SK-N-SH (cell line): ENCODE measurements around the gene TNRC6B. TPM values are rescaled to one million over a fixed set of nuclear protein-coding genes. Genes with fewer than 3 reads are reported as not detected.

Experiments used
- CTCF ChIA-PET: fragments of 300-600, 350-600 bp; formaldehyde crosslinking; extraction: SDS; loops from one replicate; lab custom pipeline; 2021; lab: Yijun Ruan, JAX
- POLR2A ChIA-PET: fragments of 350-600 bp; sonication (Branson Sonifier 250); formaldehyde crosslinking; extraction: SDS; loops from one replicate; lab custom pipeline; 2020; ENCODE audit warnings: antibody characterized with exemption, inconsistent platforms; lab: Yijun Ruan, JAX
- DNase-seq: peaks from one replicate; pipeline ENCODE4 v3.0.0; 2012
- H2AFZ ChIP-seq: fragments of 200-600 bp; sonication (generic); 2 replicates; pipeline ENCODE4 v1.8.1; 2016; ENCODE audit warnings: antibody characterized with exemption, mild to moderate bottlenecking, low read depth
- H3F3A ChIP-seq: fragments of 200-600 bp; sonication (generic); replicated peaks from 2 replicates; pipeline ENCODE3; 2016; ENCODE audit warnings: antibody characterized with exemption, mild to moderate bottlenecking; ENCODE audit not compliant: insufficient read depth
- H3K27ac ChIP-seq, 2 experiments: fragments of 200-500 bp in 1 of 2; fragments of 200-600 bp in 1 of 2; sonication (Bioruptor generic) in 1 of 2; sonication (generic), shearing (Covaris generic) in 1 of 2; 2 replicates each; pipeline versions ENCODE4 v1.5.1 to v1.6.1; 2014 to 2016; ENCODE audit warnings: low read depth in 2 of 2, inconsistent platforms in 1 of 2, low read length in 1 of 2, mild to moderate bottlenecking in 1 of 2, mixed read lengths in 1 of 2
- H3K27me3 ChIP-seq: fragments of 200-600 bp; sonication (generic), shearing (Covaris generic); 2 replicates; pipeline ENCODE4 v1.6.1; 2016; ENCODE audit warnings: mixed run types; ENCODE audit not compliant: insufficient read depth
- H3K36me3 ChIP-seq, 2 experiments: fragments of 200-500 bp in 1 of 2; fragments of 200-600 bp in 1 of 2; sonication (Bioruptor generic) in 1 of 2; sonication (generic) in 1 of 2; replicated peaks in 1 of 2; 2 replicates each; pipeline versions ENCODE3 to v1.5.1; 2014 to 2016; ENCODE audit warnings: low read length in 1 of 2, mild to moderate bottlenecking in 1 of 2; ENCODE audit not compliant: insufficient read depth in 2 of 2, control insufficient read depth in 1 of 2
- H3K4me1 ChIP-seq, 2 experiments: fragments of 200-500 bp in 1 of 2; fragments of 200-600 bp in 1 of 2; sonication (Bioruptor generic) in 1 of 2; sonication (generic), shearing (Covaris generic) in 1 of 2; 2 replicates each; pipeline versions ENCODE4 v1.5.1 to v1.6.1; 2014 to 2016; ENCODE audit warnings: low read depth in 1 of 2, low read length in 1 of 2, mixed run types in 1 of 2; ENCODE audit not compliant: insufficient read depth in 2 of 2, control insufficient read depth in 1 of 2
- H3K4me2 ChIP-seq: fragments of 200-600 bp; sonication (generic), shearing (Covaris generic); 2 replicates; pipeline ENCODE4 v1.6.1; 2017; ENCODE audit warnings: mixed run types
- H3K4me3 ChIP-seq, 2 experiments: fragments of 200-500 bp in 1 of 2; fragments of 200-600 bp in 1 of 2; sonication (Bioruptor generic) in 1 of 2; sonication (generic), shearing (Covaris generic) in 1 of 2; 2 replicates each; pipeline versions ENCODE4 v1.5.1 to v1.8.1; 2014 to 2016; ENCODE audit warnings: low read depth in 2 of 2, inconsistent platforms in 1 of 2, low read length in 1 of 2, mild to moderate bottlenecking in 1 of 2, mixed read lengths in 1 of 2, moderate library complexity in 1 of 2
- H3K79me2 ChIP-seq: fragments of 200-600 bp; sonication (generic); 2 replicates; pipeline ENCODE4 v1.8.1; 2017; ENCODE audit warnings: mild to moderate bottlenecking; ENCODE audit not compliant: insufficient read depth
- H3K9ac ChIP-seq: fragments of 200-600 bp; sonication (generic); 2 replicates; pipeline ENCODE4 v1.6.1; 2017; ENCODE audit warnings: mixed run types
- H3K9me2 ChIP-seq: fragments of 200-600 bp; sonication (generic); 2 replicates; pipeline ENCODE4 v1.6.1; 2017; ENCODE audit warnings: mixed run types
- H3K9me3 ChIP-seq: fragments of 200-600 bp; sonication (generic); 2 replicates; pipeline ENCODE4 v1.6.1; 2017; ENCODE audit warnings: mixed run types, mild to moderate bottlenecking, moderate library complexity
- H4K20me1 ChIP-seq: fragments of 200-600 bp; sonication (generic); 2 replicates; pipeline ENCODE4 v1.6.1; 2017; ENCODE audit warnings: mild to moderate bottlenecking, mixed run types; ENCODE audit not compliant: insufficient read depth
- ELF1 ChIP-seq: IDR thresholded peaks from 2 replicates; pipeline ENCODE4 v1.4.0; 2012
- FOSL2 ChIP-seq: IDR thresholded peaks from 2 replicates; pipeline ENCODE4 v1.4.0; 2012; ENCODE audit warnings: low read depth, mild to moderate bottlenecking, moderate library complexity, borderline replicate concordance
- FOXJ3 ChIP-seq: sonication (generic); formaldehyde crosslinking; IDR thresholded peaks from 2 replicates; pipeline ENCODE4 v1.5.1; 2020; ENCODE audit warnings: mild to moderate bottlenecking, missing genetic modification reagents
- FOXM1 ChIP-seq: IDR thresholded peaks from 2 replicates; pipeline ENCODE4 v1.4.0; 2012; ENCODE audit warnings: low read depth, mild to moderate bottlenecking
- GABPA ChIP-seq: IDR thresholded peaks from 2 replicates; pipeline ENCODE4 v1.4.0; 2012; ENCODE audit warnings: low read depth, mild to moderate bottlenecking
- GATA2 ChIP-seq: sonication (generic); formaldehyde crosslinking; IDR thresholded peaks from 2 replicates; pipeline ENCODE4 v1.5.0; 2020; ENCODE audit warnings: mild to moderate bottlenecking, missing genetic modification reagents
- MEF2A ChIP-seq: IDR thresholded peaks from 2 replicates; pipeline ENCODE4 v1.4.0; 2012; ENCODE audit warnings: low read depth, borderline replicate concordance
- NRF1 ChIP-seq: IDR thresholded peaks from 2 replicates; pipeline ENCODE4 v1.6.1; 2012; ENCODE audit warnings: low read depth, mild to moderate bottlenecking, low read length
- RAD21 ChIP-seq: IDR thresholded peaks from 2 replicates; pipeline ENCODE4 v1.6.1; 2012; ENCODE audit warnings: mild to moderate bottlenecking, low read length
- RCOR1 ChIP-seq: fragments of 150-350 bp; IDR thresholded peaks from 2 replicates; pipeline ENCODE4 v1.6.1; 2017; ENCODE audit warnings: antibody characterized with exemption, low read length
- SIN3A ChIP-seq: IDR thresholded peaks from 2 replicates; pipeline ENCODE4 v1.6.1; 2012; ENCODE audit warnings: low read depth, mild to moderate bottlenecking, low read length, moderate library complexity, borderline replicate concordance
- SMC3 ChIP-seq: IDR thresholded peaks from 2 replicates; pipeline ENCODE4 v1.6.1; 2012; ENCODE audit warnings: low read depth, low read length, improper control_type of control experiment
- TAF1 ChIP-seq: IDR thresholded peaks from 2 replicates; pipeline ENCODE4 v1.6.1; 2012; ENCODE audit warnings: low read depth, mild to moderate bottlenecking, low read length, moderate library complexity, borderline replicate concordance
- TCF12 ChIP-seq: IDR thresholded peaks from 2 replicates; pipeline ENCODE4 v1.4.0; 2012
- YY1 ChIP-seq: IDR thresholded peaks from 2 replicates; pipeline ENCODE4 v1.4.0; 2012; ENCODE audit warnings: low read depth, mild to moderate bottlenecking
- WGBS: methylation state at CpG from one replicate; pipeline ENCODE4 v1.1.6; 2017; ENCODE audit warnings: low lambda C conversion rate; 5-methylcytosine and 5-hydroxymethylcytosine counted together
- polyA plus RNA-seq, 3 experiments: library from polyadenylated mRNA; depleted of rRNA; stranded (reverse); fragments of >200 nt; gene quantifications; 2 replicates each; pipeline ENCODE4 v1.2.3, GENCODE V29; 2012
- TF ChIP-seq, protein P1 (sequence below): IDR thresholded peaks from 2 replicates; pipeline ENCODE4 v1.6.1; 2012; ENCODE audit warnings: mild to moderate bottlenecking, low read depth, low read length, moderate library complexity
- TF ChIP-seq, protein P2 (sequence below): fragments of 200-600 bp; sonication (generic); IDR thresholded peaks from 2 replicates; pipeline ENCODE4 v1.6.1; 2017; ENCODE audit warnings: antibody characterized with exemption, mild to moderate bottlenecking, moderate library complexity
- TF ChIP-seq, protein P3 (sequence below): IDR thresholded peaks from 2 replicates; pipeline ENCODE4 v1.4.0; 2012; ENCODE audit warnings: low read depth
- TF ChIP-seq, protein P4 (sequence below): fragments of 150-350 bp; IDR thresholded peaks from 2 replicates; pipeline ENCODE4 v1.6.1; 2016; ENCODE audit warnings: mild to moderate bottlenecking, low read depth, low read length
- TF ChIP-seq, protein P5 (sequence below): IDR thresholded peaks from 2 replicates; pipeline ENCODE4 v1.4.0; 2012; ENCODE audit warnings: low read depth, borderline replicate concordance

TNRC6B gene
- polyA plus RNA-seq, 1 of the 3 experiments (the other 2 are of a cell fraction): 1.2 TPM

DNA sequence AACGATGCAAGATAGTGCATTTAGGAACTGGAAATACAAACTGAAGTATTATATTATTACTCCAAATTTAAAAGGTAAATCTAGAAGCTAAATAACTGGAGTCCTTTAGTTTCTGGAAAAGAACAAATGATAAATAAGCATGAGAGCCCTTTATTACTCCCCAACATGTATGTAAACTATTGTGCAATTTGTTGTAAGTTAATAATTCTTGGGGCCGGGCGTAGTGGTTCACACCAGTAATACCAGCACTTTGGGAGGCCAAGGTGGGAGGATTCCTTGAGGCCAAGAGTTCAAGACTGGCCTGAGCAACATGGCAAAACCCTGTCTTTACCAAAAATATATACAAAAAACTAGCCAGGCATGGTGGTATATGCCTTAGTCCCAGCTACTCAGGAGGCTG lies 203.7 kb downstream of the TNRC6B start (continued):
- TF ChIP-seq, protein P1, sequence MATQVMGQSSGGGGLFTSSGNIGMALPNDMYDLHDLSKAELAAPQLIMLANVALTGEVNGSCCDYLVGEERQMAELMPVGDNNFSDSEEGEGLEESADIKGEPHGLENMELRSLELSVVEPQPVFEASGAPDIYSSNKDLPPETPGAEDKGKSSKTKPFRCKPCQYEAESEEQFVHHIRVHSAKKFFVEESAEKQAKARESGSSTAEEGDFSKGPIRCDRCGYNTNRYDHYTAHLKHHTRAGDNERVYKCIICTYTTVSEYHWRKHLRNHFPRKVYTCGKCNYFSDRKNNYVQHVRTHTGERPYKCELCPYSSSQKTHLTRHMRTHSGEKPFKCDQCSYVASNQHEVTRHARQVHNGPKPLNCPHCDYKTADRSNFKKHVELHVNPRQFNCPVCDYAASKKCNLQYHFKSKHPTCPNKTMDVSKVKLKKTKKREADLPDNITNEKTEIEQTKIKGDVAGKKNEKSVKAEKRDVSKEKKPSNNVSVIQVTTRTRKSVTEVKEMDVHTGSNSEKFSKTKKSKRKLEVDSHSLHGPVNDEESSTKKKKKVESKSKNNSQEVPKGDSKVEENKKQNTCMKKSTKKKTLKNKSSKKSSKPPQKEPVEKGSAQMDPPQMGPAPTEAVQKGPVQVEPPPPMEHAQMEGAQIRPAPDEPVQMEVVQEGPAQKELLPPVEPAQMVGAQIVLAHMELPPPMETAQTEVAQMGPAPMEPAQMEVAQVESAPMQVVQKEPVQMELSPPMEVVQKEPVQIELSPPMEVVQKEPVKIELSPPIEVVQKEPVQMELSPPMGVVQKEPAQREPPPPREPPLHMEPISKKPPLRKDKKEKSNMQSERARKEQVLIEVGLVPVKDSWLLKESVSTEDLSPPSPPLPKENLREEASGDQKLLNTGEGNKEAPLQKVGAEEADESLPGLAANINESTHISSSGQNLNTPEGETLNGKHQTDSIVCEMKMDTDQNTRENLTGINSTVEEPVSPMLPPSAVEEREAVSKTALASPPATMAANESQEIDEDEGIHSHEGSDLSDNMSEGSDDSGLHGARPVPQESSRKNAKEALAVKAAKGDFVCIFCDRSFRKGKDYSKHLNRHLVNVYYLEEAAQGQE: no peak
- TF ChIP-seq TAF1: no peak
- no peak for TF ChIP-seq NRF1
- no peak for TF ChIP-seq YY1
- TF ChIP-seq, protein P2, sequence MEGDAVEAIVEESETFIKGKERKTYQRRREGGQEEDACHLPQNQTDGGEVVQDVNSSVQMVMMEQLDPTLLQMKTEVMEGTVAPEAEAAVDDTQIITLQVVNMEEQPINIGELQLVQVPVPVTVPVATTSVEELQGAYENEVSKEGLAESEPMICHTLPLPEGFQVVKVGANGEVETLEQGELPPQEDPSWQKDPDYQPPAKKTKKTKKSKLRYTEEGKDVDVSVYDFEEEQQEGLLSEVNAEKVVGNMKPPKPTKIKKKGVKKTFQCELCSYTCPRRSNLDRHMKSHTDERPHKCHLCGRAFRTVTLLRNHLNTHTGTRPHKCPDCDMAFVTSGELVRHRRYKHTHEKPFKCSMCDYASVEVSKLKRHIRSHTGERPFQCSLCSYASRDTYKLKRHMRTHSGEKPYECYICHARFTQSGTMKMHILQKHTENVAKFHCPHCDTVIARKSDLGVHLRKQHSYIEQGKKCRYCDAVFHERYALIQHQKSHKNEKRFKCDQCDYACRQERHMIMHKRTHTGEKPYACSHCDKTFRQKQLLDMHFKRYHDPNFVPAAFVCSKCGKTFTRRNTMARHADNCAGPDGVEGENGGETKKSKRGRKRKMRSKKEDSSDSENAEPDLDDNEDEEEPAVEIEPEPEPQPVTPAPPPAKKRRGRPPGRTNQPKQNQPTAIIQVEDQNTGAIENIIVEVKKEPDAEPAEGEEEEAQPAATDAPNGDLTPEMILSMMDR: no peak
- TF ChIP-seq SMC3: no peak

DNA sequence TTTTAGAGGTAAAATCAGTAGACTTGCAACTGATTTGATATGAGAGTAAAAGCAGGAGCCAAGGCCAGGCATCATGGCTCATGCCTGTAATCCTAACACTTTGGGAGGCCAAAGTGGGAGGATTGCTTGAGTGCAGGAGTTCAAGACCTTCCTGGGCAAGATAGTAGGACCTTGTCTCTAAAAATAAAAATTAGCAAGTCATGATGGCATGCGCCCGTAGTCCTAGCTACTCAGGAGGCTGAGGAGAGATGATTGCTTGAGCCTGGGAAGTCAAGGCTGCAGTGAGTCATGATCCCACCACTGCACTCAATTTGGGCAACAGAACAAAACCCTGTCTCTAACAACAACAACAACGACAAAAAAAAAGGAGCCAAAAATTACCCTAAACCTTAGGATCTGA lies 206.2 kb downstream of the TNRC6B start:
- WGBS: 82% methylated on average over 1 of the region's 3 CpGs
- ChIA-PET CTCF (interaction anchor here (0.7 kb wide), 1 partner anchor 267 kb away, joined by 3 read pairs; no protein-coding TSS in a partner anchor), POLR2A (interaction anchor here (0.6 kb wide), 1 partner anchor 28 kb away, joined by 5 read pairs; no protein-coding TSS in a partner anchor)
- Histone ChIP-seq H3K4me2 (no peak overlapping the region), H3K36me3 (no peaks in the 10 kb centered on the region), H2AFZ (no peak overlapping the region), H3K4me3 (no peak overlapping the region), H3K27ac (peak overlapping the region in 1 of 2 experiments; percentile 24; a peak in 1 of 4 replicates), H3K79me2 (peaks cover 5% of the 10 kb centered on the region; the same call in 1 of the 2 replicates), H4K20me1 (no peaks in the 10 kb centered on the region), H3K27me3 (no peaks in the 10 kb centered on the region), H3K9ac (no peak overlapping the region), H3K9me2 (no peaks in the 10 kb centered on the region), H3K4me1 (no peaks in the 10 kb centered on the region; a peak in 1 of 4 replicates), H3F3A (peaks cover 3% of the 10 kb centered on the region), H3K9me3 (no peaks in the 10 kb centered on the region)
- no peak for DNase-seq
- TF ChIP-seq MEF2A (no peak), RCOR1 (no peak), SIN3A (no peak), TCF12 (no peak), GATA2 (CRISPR knock-in tag) (no peak), SMC3 (no peak), GABPA (no peak), FOSL2 (no peak), ELF1 (no peak), RAD21 (no peak), FOXJ3 (CRISPR knock-in tag) (no peak), FOXM1 (no peak)
- TF ChIP-seq, protein P3, sequence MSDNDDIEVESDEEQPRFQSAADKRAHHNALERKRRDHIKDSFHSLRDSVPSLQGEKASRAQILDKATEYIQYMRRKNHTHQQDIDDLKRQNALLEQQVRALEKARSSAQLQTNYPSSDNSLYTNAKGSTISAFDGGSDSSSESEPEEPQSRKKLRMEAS: no peak
- TF ChIP-seq, protein P4, sequence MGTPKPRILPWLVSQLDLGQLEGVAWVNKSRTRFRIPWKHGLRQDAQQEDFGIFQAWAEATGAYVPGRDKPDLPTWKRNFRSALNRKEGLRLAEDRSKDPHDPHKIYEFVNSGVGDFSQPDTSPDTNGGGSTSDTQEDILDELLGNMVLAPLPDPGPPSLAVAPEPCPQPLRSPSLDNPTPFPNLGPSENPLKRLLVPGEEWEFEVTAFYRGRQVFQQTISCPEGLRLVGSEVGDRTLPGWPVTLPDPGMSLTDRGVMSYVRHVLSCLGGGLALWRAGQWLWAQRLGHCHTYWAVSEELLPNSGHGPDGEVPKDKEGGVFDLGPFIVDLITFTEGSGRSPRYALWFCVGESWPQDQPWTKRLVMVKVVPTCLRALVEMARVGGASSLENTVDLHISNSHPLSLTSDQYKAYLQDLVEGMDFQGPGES: no peak
- TF ChIP-seq, protein P2: no peak
- TF ChIP-seq, protein P5, sequence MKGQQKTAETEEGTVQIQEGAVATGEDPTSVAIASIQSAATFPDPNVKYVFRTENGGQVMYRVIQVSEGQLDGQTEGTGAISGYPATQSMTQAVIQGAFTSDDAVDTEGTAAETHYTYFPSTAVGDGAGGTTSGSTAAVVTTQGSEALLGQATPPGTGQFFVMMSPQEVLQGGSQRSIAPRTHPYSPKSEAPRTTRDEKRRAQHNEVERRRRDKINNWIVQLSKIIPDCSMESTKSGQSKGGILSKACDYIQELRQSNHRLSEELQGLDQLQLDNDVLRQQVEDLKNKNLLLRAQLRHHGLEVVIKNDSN: no peak
